ENCODE measurements around the gene SLC22A31. TPM values are rescaled to one million over a fixed set of nuclear protein-coding genes. Genes with fewer than 3 reads are reported as not detected.

Gene SLC22A31
- total and polyA plus RNA-seq, 12 donors, result 0.20 to 0.36 TPM; not detected in 10

DNA sequence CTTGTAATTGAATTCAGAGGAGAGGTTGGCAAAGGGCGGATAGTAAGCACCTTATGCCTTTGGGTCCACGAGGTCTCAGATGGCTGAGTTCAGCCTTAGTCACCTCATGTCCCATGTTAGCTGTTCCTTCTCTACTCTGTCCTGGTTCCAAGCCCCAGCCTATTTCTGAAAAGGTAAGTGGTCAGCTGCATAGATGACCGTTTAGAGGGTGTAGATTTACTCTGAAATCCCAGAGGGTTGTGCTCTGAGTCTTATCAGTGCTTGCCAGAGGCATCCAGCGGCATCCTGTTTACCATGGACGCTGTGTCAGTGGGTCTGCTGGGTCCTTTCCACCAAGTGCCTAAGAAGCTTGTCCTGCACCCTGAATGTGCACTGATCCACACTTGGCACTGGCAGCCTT lies 19.0 kb upstream of the SLC22A31 start:
- H3K27me3 ChIP-seq, result no peaks in the 10 kb centered on the region
- TF ChIP-seq, protein P1, sequence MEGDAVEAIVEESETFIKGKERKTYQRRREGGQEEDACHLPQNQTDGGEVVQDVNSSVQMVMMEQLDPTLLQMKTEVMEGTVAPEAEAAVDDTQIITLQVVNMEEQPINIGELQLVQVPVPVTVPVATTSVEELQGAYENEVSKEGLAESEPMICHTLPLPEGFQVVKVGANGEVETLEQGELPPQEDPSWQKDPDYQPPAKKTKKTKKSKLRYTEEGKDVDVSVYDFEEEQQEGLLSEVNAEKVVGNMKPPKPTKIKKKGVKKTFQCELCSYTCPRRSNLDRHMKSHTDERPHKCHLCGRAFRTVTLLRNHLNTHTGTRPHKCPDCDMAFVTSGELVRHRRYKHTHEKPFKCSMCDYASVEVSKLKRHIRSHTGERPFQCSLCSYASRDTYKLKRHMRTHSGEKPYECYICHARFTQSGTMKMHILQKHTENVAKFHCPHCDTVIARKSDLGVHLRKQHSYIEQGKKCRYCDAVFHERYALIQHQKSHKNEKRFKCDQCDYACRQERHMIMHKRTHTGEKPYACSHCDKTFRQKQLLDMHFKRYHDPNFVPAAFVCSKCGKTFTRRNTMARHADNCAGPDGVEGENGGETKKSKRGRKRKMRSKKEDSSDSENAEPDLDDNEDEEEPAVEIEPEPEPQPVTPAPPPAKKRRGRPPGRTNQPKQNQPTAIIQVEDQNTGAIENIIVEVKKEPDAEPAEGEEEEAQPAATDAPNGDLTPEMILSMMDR (IDR thresholded peaks at IDR 0.05), result no peak
- H3K36me3 ChIP-seq, result peaks cover 0 to 51% (median 23%) of the 10 kb centered on the region in 9 donors
- WGBS, 2 donors, result 65 to 67% methylated on average over 5 of the region's 5 CpGs
- ATAC-seq, result no peak
- DNase-seq, result no peak
- no peaks in the 10 kb centered on the region for H3K9me3 ChIP-seq
- intact Hi-C loops (cut with DNase I), result loop anchor here in 9 of 10 donors (5.0 to 10.0 kb wide), 7 partner anchors 275 to 485 kb away; partner anchors contain the start of gene APRT (in 1 of the 9)
- H3K27ac ChIP-seq, result no peak overlapping the region
- H3K4me1 ChIP-seq, result peaks cover 0 to 33% (median 29%) of the 10 kb centered on the region in 9 donors
- H3K4me3 ChIP-seq, result no peak overlapping the region

DNA sequence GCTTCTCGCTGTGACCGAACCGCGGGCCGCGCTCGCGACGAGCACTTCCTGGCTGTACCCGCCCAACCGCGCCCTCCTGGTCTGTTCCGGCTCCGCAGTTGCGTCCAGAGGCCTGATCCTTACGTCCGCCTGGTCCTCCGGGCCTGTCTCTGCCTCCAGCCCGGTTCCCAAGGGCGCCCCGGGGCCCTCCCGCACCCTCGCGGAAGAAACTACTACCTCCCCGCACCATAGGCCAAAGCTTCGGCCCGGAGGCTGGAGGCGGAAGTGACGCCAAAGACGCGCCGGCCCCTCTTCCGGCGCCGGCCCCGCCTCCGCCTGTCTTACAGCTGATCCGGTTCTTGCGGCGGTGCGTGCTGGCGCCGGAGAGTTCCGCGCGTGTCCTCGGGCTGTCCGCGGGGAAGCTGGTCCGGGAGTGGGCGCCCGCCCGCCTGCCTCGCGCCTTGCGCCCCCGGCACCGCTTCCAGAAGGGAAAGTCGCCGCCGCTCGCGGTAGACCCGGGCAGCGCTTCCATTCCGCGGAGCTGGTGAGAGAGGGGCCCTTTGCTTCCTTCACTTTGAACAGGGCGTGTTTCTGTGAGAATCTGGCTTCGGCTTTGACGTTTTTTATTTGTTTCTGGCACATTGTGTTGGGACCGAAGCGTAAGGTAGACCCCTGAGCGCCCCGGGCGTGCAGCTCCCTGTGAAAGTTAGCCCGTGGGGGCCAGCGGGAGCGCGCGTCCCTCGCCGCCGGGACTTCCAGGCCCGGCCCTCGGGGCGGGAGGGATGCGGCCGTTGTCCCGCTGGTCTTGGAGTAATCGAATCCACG lies 17.3 kb upstream of the SLC22A31 start, which contains the start of gene ZNF778:
TSS of gene ZNF778 (plus strand) at position 316 of the 804 bp plus-strand sequence. CDS start 3,425 bp downstream, outside the sequence.
- TF ChIP-seq, protein P1 (IDR thresholded peaks at IDR 0.05), result no peak
- Histone ChIP-seq H3K27me3 (no peaks in the 10 kb centered on the region), H3K36me3 (peaks cover 0 to 33% (median 11%) of the 10 kb centered on the region in 9 donors), H3K4me3 (peak within 1 kb of the TSS; percentile 76 to 99 (median 94)), H3K27ac (peak within 1 kb of the TSS; percentile 91 to 99 (median 96)), H3K4me1 (peaks cover 0 to 33% (median 29%) of the 10 kb centered on the region in 9 donors), H3K9me3 (no peaks in the 10 kb centered on the region)
- ATAC-seq (peak; percentile 94 to 97 (median 96)), DNase-seq (peak; percentile 82 to 84)
- intact Hi-C loops (cut with DNase I), result loop anchor here in 9 of 10 donors (2.0 to 10.0 kb wide), 9 partner anchors 273 to 483 kb away; partner anchors contain the start of gene APRT (in 1 of the 9)
- WGBS, 2 donors, result 0% methylated on average over 86 to 91 of the region's 91 CpGs

- DNase-seq, result no peak
- peaks cover 0 to 33% (median 29%) of the 10 kb centered on the region in 9 donors for H3K4me1 ChIP-seq
- no peak for ATAC-seq
- H3K9me3 ChIP-seq, result no peaks in the 10 kb centered on the region
- intact Hi-C loops (cut with DNase I), result loop anchor here in 9 of 10 donors (2.0 to 10.0 kb wide), 9 partner anchors 272 to 482 kb away; partner anchors contain the start of gene APRT (in 1 of the 9)
- H3K4me3 ChIP-seq, result peak overlapping the region; percentile 76 to 99 (median 94)
- TF ChIP-seq, protein P1 (IDR thresholded peaks at IDR 0.05), result no peak
- H3K36me3 ChIP-seq, result peaks cover 0 to 28% (median 5%) of the 10 kb centered on the region in 9 donors
- H3K27me3 ChIP-seq, result no peaks in the 10 kb centered on the region
- H3K27ac ChIP-seq, result peak overlapping the region; percentile 91 to 99 (median 96)
- whole genome bisulfite sequencing, 2 donors, result 1% methylated on average over 11 of the region's 11 CpGs
These were observed 16.7 kb upstream of the SLC22A31 start for GRCh38 chr16:89217138-89217387.

DNA sequence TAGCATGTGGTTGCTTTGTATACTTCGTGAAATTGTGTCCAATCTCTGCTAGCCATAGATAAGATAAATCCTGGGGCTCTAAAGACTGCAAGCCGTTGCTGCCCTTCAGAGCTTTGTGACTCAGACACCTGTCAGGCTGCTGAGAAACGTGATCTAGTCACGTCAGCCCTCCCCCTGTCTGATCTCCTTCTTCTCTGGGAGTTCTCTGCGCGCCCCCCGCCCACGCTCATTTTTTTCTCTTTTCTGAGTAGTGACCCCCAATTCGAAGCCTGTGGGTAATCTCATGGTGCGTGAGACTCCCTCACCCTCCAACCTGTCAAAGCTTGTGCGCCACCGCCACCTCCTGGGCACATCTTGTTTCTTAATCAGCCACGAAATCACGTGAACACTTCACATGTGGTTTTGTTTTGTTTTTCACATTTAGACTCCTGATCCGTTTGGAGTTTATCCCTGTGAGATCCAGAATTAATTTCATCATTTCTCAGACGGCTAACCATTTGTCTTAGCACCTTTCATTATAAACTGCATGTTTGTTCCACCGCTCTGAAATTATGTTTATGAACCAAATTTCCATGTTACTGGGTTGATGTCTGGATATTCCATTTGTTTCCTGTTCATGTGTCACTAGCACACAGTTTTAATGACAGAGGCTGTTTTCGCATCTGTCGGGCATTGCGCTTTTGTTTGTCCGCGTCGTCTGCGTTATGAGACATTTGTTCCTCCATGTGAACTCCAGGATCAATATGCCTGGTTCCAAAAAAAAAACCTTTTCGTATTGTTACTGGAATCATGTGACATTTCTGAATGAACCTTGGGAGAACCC lies 16.2 kb upstream of the SLC22A31 start:
- TF ChIP-seq, protein P1 (IDR thresholded peaks at IDR 0.05), result peak; percentile 26 to 80 (median 62)
- Histone ChIP-seq H3K4me3 (peak overlapping the region; percentile 76 to 99 (median 94)), H3K9me3 (no peaks in the 10 kb centered on the region), H3K4me1 (peaks cover 0 to 33% (median 29%) of the 10 kb centered on the region in 9 donors), H3K36me3 (peaks cover 0 to 22% (median under 1%) of the 10 kb centered on the region in 9 donors), H3K27me3 (no peaks in the 10 kb centered on the region), H3K27ac (peak overlapping the region; percentile 91 to 99 (median 96))
- intact Hi-C loops (cut with DNase I), result loop anchor here in 9 of 10 donors (2.0 to 10.0 kb wide), 9 partner anchors 272 to 482 kb away; partner anchors contain the start of gene APRT (in 1 of the 9)
- ATAC-seq (peak; percentile 62 to 91 (median 84)), DNase-seq (peak; percentile 77)
- WGBS, 2 donors, result 2% methylated on average over 25 of the region's 25 CpGs
